Muscle layer of colon (tissue), 2 donors: ENCODE results near the gene SERPING1.

Experiments
- H3K27ac ChIP-seq: one replicate; pipeline ENCODE4 v1.7.0; 2013; ENCODE audit warnings: low read depth, mild to moderate bottlenecking, low read length, moderate library complexity
- H3K27me3 ChIP-seq, 2 donors: one replicate each; pipeline ENCODE4 v1.7.0; 2013; ENCODE audit warnings: low read length in 2 of 2, mild to moderate bottlenecking in 2 of 2; ENCODE audit not compliant: insufficient read depth in 2 of 2, control insufficient read depth in 1 of 2
- H3K36me3 ChIP-seq: one replicate; pipeline ENCODE4 v1.7.0; 2013; ENCODE audit warnings: mild to moderate bottlenecking, low read length; ENCODE audit not compliant: insufficient read depth
- H3K4me1 ChIP-seq: one replicate; pipeline ENCODE4 v1.7.0; 2013; ENCODE audit warnings: mild to moderate bottlenecking, low read length; ENCODE audit not compliant: insufficient read depth
- H3K4me3 ChIP-seq, 2 donors: one replicate each; pipeline ENCODE4 v1.7.0; 2013; ENCODE audit warnings: low read length in 2 of 2, low read depth in 1 of 2, mild to moderate bottlenecking in 1 of 2, moderate library complexity in 1 of 2
- H3K9ac ChIP-seq: one replicate; pipeline ENCODE4 v1.7.0; 2013; ENCODE audit warnings: low read length
- H3K9me3 ChIP-seq: one replicate; pipeline ENCODE4 v1.7.0; 2013; ENCODE audit warnings: mild to moderate bottlenecking, low read length
- donor health status: abdominal sarcoma.
- donor health status: Adenocarcinoma of cecum.

Gene SERPING1

DNA sequence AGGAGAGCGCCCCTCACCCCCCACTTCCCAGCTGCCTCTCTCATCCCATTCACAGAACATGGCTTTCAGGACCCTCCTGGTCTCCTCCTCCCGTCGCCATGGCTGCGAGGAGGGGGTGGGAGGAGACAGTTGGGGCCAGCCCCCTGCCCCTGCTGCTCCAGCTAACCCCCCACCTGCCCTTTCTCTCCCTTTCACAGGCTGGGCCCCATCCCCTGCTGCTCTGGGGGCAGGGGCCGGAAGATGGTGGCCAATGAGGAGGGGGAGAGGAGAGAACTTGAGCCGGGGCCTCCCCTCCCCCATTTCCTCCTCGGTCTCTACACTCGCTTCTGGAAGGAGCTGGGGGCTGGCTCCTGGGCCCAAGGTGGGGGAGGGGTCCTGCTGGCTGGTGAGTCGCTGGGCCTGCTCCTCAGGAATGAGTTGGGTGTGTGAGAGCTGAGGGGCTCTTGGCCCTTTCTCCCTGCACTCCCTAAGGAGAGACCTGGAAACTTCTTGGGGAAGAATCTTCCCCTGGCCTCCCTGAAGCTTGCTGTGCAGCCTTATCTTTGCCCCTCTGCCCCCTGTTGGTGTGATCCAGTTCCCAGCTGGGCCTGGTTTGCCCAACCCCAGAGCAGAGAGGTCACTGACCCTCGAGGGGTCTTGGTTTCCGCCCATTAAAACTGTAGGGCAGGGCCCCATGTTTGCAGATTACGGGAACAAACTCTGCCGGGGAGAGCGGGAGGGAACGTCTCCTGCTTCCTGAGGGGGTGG, 42.0 kb downstream of the SERPING1 start:
- peak overlapping the region; percentile 84 to 90 for H3K4me3 ChIP-seq
- H3K27me3 ChIP-seq, result no peaks in the 10 kb centered on the region
- no peaks in the 10 kb centered on the region for H3K9me3 ChIP-seq
- H3K4me1 ChIP-seq, result peaks cover 34% of the 10 kb centered on the region
- peak overlapping the region; percentile 86 for H3K27ac ChIP-seq
- H3K36me3 ChIP-seq, result no peaks in the 10 kb centered on the region
- no peak overlapping the region for H3K9ac ChIP-seq

DNA sequence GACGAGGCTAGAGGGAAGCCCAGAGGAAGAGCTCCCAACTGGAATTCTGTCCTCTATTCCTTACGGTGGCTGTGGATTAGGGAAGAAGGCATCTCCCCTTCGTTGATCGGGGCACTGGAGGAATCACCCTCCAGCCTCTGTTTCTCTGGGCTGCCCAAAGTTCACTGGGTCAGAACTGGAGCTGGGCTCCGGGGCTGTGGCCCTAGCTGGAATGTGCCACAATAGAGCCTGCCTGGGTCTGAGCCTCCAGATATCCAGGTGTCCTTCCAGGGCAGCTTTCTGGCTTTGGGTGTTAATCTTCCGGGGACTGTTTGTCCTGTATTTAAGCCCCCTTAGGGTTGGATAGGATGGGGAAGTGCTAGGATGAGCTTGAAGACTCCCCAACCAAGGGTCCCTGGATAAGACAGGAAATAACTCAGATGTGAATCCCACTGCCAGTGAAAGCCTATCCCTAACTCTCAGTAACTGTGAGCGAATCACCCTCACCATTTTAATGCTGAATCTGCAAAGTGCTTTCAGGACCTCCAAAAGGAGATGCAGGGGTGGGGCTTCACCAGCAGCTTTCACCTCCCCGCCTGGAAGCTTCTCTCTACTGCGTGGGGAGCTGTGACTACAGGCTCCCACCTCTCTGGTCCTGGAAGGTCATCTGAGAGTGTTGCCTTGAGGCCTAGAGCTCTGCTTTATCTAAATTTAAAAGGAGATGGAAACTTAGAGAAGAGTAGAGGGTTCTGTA, 42.7 kb downstream of the SERPING1 start:
- H3K9me3 ChIP-seq, result no peaks in the 10 kb centered on the region
- peak overlapping the region in 1 of 2 donors; percentile 84 for H3K4me3 ChIP-seq
- H3K27ac ChIP-seq, result no peak overlapping the region
- H3K27me3 ChIP-seq, result no peaks in the 10 kb centered on the region
- no peaks in the 10 kb centered on the region for H3K36me3 ChIP-seq
- H3K4me1 ChIP-seq, result peaks cover 42% of the 10 kb centered on the region
- H3K9ac ChIP-seq, result no peak overlapping the region

DNA sequence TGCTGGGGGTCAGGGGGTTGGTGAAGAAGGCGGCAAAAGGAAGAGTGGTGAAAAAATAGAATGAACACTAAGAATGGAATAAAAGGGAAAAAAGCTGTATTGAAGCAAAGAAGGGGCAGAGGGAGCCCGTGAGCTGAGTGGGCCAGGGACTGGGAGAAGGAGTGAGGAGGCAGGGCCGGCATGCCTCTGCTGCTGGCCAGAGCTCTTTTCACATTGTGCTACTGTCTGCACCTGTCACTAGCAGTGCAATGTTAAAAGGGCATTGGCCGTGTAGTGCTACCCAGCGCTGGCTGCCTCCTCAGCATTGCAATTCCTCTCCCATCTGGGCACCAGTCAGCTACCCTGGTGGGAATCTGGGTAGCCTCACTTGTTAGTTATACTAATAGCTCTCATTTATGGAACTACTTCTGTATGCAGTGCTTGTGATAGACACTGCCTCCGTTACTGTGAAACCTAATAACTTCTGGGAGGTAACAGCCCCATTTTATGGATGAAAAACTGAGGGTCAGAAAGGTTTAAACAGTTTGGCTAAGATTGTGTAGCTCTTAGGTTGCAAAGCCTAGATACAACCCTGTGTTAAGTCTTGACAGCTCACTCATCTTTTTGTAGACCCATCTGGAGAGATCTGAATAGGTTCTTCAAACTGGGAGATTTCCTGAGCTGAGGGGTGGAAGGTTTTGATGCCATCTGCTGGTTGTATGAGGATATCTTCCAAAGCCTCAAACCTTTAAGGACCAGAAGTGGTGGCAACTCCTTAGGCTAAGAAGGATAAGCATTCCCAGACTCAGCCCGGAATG, 43.7 kb downstream of the SERPING1 start:
- Histone ChIP-seq H3K4me3 (no peak overlapping the region), H3K27me3 (peaks cover 2 to 8% of the 10 kb centered on the region in 2 donors), H3K9ac (no peak overlapping the region), H3K36me3 (no peaks in the 10 kb centered on the region), H3K4me1 (peaks cover 51% of the 10 kb centered on the region), H3K9me3 (no peaks in the 10 kb centered on the region), H3K27ac (no peak overlapping the region)

DNA sequence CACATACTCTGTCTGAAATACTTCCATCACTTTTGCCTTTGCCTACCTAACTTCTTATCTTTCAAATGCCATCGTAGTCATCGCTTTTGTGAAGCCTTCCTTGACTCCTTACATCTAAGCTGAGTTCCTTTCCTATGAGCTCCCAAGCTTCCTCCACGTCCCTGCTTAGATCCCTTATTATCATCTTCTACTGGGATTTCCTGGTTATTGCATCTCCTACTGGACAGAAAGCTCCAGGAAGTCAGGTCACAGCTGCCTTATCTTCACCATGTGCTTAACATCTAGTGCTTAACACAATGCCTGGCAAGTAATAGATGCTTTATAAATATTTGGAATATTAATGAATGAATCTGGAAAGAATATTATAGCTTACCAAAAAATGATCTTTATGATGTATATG, 46.3 kb downstream of the SERPING1 start:
- Histone ChIP-seq H3K4me1 (peaks cover 61% of the 10 kb centered on the region), H3K27ac (no peak overlapping the region), H3K9ac (no peak overlapping the region), H3K36me3 (no peaks in the 10 kb centered on the region), H3K27me3 (peaks cover 28 to 34% of the 10 kb centered on the region in 2 donors), H3K9me3 (no peaks in the 10 kb centered on the region), H3K4me3 (no peak overlapping the region)

DNA sequence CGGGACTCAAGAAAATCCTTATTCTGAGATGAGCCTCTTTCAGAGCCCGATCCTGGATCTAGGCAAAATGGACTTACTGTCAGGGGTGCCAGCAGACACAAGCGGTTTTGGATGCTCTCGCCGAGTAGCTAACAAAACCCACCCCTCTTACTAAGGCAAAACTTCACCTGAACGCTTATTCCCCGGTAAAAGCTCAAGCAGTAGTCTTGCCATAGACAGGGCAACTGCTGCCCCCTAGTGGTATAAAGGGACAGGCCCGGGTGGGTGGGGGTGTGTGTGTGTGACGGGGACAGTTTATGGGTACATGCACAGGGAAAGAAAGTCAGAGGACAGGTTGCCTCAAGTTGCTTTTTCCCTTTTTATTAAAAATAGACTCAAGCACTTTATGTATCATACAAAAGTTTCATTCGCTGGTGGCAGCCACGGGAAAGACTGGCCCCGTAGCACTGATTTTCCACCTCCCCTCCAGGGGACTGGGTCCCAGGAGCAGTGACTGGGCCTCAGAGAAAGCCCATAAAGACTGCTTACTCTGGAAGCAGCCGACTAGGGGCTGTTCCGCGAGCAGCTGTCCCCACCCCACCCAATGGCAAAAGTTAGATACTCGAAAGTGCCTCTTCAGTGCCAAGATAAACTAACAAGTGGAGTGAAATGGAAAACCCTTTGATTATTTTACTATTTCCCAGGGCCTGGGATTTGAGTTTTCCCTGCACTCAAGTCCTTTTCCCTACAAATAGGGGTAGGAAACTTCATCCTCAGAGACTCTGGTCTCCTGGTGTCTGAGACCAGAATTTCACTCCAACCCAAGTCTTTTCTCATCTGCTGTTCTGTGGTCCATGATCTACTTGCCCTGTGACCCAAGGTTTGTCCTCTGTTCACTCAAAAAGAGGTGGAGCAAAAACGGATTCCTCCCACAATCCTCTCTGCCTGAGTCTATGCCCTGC, 47.5 kb downstream of the SERPING1 start:
- peaks cover 36 to 41% of the 10 kb centered on the region in 2 donors for H3K27me3 ChIP-seq
- no peaks in the 10 kb centered on the region for H3K36me3 ChIP-seq
- no peaks in the 10 kb centered on the region for H3K9me3 ChIP-seq
- peaks cover 51% of the 10 kb centered on the region for H3K4me1 ChIP-seq
- peak overlapping the region; percentile 26 for H3K27ac ChIP-seq
- H3K4me3 ChIP-seq, result no peak overlapping the region
- no peak overlapping the region for H3K9ac ChIP-seq

DNA sequence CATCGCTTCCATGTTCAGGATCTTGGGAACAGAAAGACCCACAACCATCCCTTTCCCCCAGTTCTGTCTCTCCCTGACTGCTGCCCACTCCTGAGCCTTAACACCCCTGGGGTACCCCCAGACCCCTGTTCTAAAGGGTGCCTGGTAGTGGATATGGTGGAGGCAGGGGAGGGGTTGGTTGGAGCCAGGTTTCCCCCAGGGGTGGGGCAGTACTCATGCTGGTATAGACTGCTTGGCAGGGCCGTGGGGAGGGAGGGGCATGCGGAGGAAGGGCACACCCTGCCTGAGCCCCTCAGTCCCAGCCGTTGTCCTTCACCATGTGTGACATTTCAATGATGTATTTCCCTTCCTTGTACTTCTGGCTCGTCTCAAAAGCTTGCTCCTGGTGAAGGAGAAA, 48.2 kb downstream of the SERPING1 start:
- no peak overlapping the region for H3K27ac ChIP-seq
- peaks cover 41 to 43% of the 10 kb centered on the region in 2 donors for H3K27me3 ChIP-seq
- no peak overlapping the region for H3K9ac ChIP-seq
- no peaks in the 10 kb centered on the region for H3K9me3 ChIP-seq
- H3K4me1 ChIP-seq, result peaks cover 47% of the 10 kb centered on the region
- H3K36me3 ChIP-seq, result no peaks in the 10 kb centered on the region
- H3K4me3 ChIP-seq, result no peak overlapping the region

- Histone ChIP-seq H3K4me1 (peaks cover 41% of the 10 kb centered on the region), H3K27me3 (peaks cover 41 to 44% of the 10 kb centered on the region in 2 donors), H3K36me3 (no peaks in the 10 kb centered on the region), H3K4me3 (no peak overlapping the region), H3K27ac (no peak overlapping the region), H3K9ac (no peak overlapping the region), H3K9me3 (no peaks in the 10 kb centered on the region)
Measured at GRCh38 chr11:57646194-57646798, 48.8 kb downstream of the SERPING1 start.

- H3K4me1 ChIP-seq, result peaks cover 37% of the 10 kb centered on the region
- H3K27ac ChIP-seq, result no peak overlapping the region
- no peak overlapping the region for H3K4me3 ChIP-seq
- H3K36me3 ChIP-seq, result no peaks in the 10 kb centered on the region
- peaks cover 44 to 46% of the 10 kb centered on the region in 2 donors for H3K27me3 ChIP-seq
- H3K9me3 ChIP-seq, result no peaks in the 10 kb centered on the region
- no peak overlapping the region for H3K9ac ChIP-seq
Measured at GRCh38 chr11:57646799-57647303, 49.4 kb downstream of the SERPING1 start.

GRCh38 chr11:57647372-57647771, 49.9 kb downstream of the SERPING1 start:
- Histone ChIP-seq H3K9me3 (no peaks in the 10 kb centered on the region), H3K4me3 (no peak overlapping the region), H3K9ac (no peak overlapping the region), H3K27ac (no peak overlapping the region), H3K36me3 (no peaks in the 10 kb centered on the region), H3K4me1 (peaks cover 37% of the 10 kb centered on the region), H3K27me3 (peaks cover 44 to 50% of the 10 kb centered on the region in 2 donors)
